NCI-H69 (cell line): ENCODE data around the gene GRIK4.

Experiments used
- DNase-seq: peaks from one replicate; lab custom pipeline; 2025; lab: John Stamatoyannopoulos, UW

GRIK4 gene

GRCh38 chr11:120525261-120526171 is 14.0 kb downstream of the GRIK4 start:
- DNase-seq, result peak; percentile 88

DNA sequence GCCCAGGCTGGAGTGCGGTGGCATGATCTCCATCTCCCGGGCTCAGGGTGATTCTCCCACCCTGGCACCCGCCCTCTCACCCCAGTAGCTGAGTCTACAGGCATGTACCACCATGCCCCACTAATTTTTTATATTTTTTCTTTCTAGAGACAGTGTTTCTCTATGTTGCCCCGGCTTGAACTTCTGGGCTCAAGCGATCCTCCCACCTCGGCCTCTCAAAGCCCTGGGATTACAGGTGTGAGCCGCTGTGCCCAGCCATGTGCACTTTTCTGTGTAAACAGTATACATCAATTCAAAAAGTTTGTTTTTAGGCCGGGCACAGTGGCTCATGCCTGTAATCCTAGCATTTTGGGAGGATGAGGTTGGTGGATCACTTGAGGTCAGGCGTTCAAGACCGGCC is 14.7 kb downstream of the GRIK4 start:
- no peak for DNase-seq

GRCh38 chr11:120527111-120527761 is 15.7 kb downstream of the GRIK4 start:
- peak; percentile 98 for DNase-seq

DNA sequence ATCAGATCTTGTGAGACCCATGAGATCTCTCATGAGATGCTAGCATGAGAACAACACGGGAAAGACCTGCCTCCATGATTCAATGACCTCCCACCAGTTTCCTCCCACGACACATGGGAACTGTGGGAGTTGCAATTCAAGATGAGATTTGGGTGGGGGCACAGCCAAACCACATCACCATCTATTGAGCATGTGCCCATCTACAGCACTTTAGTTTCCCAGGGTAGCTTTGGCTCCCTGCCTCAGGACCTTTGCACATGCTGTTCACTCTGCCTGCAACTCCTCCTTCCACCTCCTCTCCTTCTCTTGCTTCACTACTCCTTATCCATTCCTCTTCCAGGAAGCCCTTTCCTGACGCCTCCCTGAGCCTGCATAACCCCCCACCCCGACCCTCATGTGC is 17.2 kb downstream of the GRIK4 start:
- DNase-seq, result no peak

DNA sequence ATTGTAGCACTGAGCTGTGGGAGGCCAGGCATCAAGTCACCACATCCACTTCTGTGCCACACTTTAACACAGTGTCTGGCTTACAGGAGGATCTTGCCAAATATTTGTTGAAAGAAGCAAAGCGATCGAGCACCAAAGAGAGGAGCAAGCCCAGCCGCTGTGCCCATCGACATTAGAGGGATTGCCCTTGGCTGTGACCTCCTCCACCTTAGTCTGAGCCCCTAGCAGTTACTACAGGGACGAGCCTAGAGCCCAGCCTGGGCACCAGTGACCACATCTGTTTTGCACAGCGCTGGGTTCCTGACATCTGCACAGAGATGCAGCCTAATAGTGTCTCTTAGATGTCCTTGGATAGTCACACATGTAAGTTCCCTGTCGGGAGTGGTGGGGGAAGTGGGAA is 17.7 kb downstream of the GRIK4 start:
- no peak for DNase-seq

DNA sequence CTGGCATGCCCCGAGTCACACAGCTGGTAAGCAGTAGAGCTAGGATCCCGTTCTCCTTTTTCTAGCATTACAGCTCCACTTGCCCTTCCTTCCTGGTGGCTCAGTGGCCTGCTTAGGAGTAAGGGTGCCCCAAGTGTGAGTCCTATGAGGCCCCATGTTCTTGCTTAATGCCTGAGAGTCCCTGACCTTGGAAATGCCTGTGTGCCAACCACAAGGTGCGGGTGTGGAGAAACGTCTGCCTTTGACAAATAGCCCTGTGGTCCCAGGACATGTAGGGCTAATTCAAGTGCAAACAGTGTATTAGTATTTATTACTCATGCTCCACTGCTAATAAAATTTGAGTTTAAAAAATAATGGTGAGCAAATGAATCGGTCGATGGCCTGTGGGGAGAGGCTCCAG is 18.4 kb downstream of the GRIK4 start:
- DNase-seq, result no peak

- no peak for DNase-seq
Measured at GRCh38 chr11:120532082-120532831, 20.7 kb downstream of the GRIK4 start.

GRCh38 chr11:120532832-120533196 is 21.3 kb downstream of the GRIK4 start:
- no peak for DNase-seq

DNA sequence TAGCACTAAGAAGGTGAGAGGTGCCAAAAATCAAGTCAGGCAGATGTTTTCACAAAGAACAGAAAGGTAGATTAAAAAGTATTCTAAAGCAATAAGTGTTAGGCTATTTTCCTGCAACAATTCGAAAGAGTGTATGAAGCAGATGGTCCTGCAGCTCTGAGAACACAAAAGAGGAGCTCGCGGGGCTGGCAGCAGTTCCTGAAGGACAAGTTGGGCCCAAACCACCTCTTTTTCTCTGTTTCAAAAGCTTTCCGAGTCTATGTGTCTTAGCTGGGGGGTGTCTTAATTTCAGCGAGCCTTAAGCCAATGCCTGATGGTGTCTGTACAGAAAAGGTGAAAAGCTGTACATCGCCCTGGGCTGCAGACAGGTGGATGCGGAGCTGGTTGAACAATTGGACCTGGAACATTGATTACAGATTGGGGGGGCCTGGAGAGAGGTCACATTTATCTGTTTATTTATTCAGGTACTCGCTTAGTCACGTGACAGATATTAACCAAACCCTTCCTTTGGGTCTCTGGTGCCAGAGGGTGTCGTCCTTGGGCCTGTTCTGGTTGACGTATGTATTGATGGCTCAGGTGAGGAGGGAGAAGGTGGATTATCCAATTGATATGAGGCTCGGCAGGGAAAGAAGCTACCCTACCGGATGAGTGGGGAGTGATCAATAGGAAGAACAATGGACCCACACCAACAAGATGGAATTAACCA is 24.7 kb downstream of the GRIK4 start:
- DNase-seq, result no peak

- DNase-seq, result no peak
Measured at GRCh38 chr11:120536797-120537169, 25.2 kb downstream of the GRIK4 start.

- DNase-seq, result no peak
Measured at GRCh38 chr11:120537996-120538395, 26.4 kb downstream of the GRIK4 start.

DNA sequence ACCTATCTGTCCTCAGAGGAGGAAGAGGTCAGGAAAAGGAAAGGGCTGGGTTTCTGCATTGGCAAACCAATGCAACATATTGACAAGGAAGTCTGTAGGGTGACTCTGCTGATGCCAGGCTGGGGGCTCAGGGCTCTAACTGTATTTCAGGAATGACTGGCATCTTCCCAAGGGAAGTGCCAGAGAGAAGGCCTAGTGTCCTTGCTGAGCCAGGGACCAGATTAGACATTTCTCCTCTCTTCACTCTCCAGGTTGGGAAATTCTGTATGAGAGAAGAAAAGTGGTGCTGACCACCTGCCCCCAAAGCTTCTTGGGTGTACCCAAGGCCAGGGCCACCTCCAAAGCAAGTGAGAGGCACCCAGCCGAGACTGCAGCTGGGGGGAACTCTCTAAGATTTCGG is 27.2 kb downstream of the GRIK4 start:
- no peak for DNase-seq

GRCh38 chr11:120539667-120540369 is 28.3 kb downstream of the GRIK4 start:
- peak; percentile 93 for DNase-seq

- DNase-seq, result no peak
Measured at GRCh38 chr11:120540744-120541465, 29.4 kb downstream of the GRIK4 start.

GRCh38 chr11:120543521-120544215 is 32.1 kb downstream of the GRIK4 start:
- DNase-seq, result no peak

GRCh38 chr11:120545813-120546212 is 34.3 kb downstream of the GRIK4 start:
- DNase-seq, result no peak

DNA sequence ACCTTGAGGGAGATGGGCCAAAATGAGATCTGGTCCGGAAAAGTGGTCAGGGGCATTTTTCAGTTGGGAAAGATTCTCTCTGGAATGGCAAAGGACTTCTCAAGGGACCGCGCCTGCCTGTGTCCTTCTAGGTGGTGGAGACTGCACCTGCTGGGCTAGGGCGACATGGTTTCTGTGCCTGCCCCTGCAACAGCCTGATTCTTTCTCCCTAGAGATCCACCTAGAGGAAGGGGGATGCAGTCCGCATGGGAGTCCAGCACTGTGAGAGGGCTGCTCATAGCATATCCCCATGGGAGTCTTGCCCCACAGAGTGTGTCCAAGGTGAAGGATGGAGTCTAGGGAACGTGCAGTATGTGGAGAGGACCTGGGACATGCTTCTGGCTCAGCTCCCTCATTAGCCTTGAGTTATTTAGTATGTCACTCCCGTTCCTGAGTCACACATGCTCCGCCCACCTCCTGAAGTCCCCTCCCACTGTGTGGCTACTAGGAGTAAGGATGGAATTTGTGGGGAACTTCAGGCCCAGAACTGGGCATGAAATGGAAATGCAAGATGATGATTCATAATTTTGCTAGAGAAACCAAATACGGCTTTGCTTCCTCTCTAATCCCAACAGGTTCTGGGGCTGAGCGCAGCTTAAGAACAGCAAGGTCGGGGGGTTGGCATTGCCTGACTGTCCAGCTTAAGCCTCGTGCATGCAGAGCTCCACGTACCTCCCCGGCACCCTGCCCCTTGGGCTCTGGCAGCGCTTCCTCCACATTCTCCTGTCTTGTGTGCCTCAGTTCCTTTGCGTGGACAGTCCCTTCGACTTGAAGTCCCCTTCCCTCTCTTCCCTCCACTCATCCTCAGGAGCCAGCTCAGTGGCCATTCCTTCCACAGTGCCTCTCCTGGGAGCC is 35.0 kb downstream of the GRIK4 start:
- DNase-seq, result peak; percentile 47

DNA sequence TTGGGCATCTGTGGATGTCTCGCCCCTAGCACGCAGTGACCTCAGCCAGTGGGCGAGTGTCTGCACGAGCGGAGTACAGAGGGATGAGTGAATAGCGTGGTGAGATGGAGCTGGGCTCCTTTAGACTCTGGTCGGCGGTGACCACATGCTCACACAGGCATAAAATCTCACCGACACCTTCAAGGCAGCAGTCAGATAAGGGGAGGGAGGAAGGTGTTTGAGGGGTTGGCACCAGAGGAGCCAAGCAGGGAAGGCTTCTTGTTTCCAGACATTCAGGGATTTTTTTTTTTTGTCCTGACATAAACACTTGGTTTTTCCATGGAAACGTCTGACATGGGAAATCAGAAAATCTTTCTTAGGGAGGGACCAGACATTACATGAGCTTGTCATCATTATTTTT is 35.8 kb downstream of the GRIK4 start:
- DNase-seq, result no peak
